Measurements from ENCODE around the gene USP10.

- TF ChIP-seq CTCF (conservative IDR thresholded peaks at IDR 0.05; ENCODE audit: low read length) (no peak), EZH2phosphoT487 (IDR thresholded peaks at IDR 0.05; ENCODE audit: borderline replicate concordance) (no peak)
Observed at GRCh38 chr16:84687715-84688114, 12.1 kb upstream of the USP10 start.

Data from Loucy (cell line).